HEK293 (cell line): ENCODE data around the gene SCG3.

Experiments
- ATF2 ChIP-seq: fragments of 450-650 bp; formaldehyde crosslinking; IDR thresholded peaks from 2 replicates; pipeline ENCODE4 v1.5.1; 2016; ENCODE audit warnings: missing biosample characterization, missing genetic modification characterization, low read depth
- BCL11A ChIP-seq: fragments of 450-650 bp; formaldehyde crosslinking; IDR thresholded peaks from 2 replicates; pipeline ENCODE4 v1.5.1; 2016; ENCODE audit warnings: low read depth, missing biosample characterization, missing genetic modification characterization
- PBX3 ChIP-seq: sonication (generic); formaldehyde crosslinking; IDR thresholded peaks from 2 replicates; pipeline ENCODE4 v1.8.1; 2022; ENCODE audit warnings: mild to moderate bottlenecking, moderate library complexity, missing genetic modification reagents
- PRDM1 ChIP-seq: fragments of 450-650 bp; formaldehyde crosslinking; IDR thresholded peaks from 2 replicates; pipeline ENCODE4; 2016; ENCODE audit warnings: missing biosample characterization, missing genetic modification characterization
- ZBTB44 ChIP-seq: fragments of 450-650 bp; IDR thresholded peaks from 2 replicates; pipeline ENCODE4 v1.5.1; 2018; ENCODE audit warnings: missing biosample characterization, mild to moderate bottlenecking, missing genetic modification characterization
- ZFP37 ChIP-seq: fragments of 450-650 bp; formaldehyde crosslinking; IDR thresholded peaks from 2 replicates; pipeline ENCODE4 v1.5.1; 2016; ENCODE audit warnings: missing biosample characterization, missing genetic modification characterization
- ZFP41 ChIP-seq: fragments of 450-650 bp; formaldehyde crosslinking; IDR thresholded peaks from 2 replicates; pipeline ENCODE4 v1.5.1; 2016; ENCODE audit warnings: missing biosample characterization, missing genetic modification characterization, borderline replicate concordance
- ZNF140 ChIP-seq: fragments of 450-650 bp; formaldehyde crosslinking; IDR thresholded peaks from 2 replicates; pipeline ENCODE4 v1.5.1; 2016; ENCODE audit warnings: missing biosample characterization, missing genetic modification characterization
- ZNF184 ChIP-seq: fragments of 450-650 bp; IDR thresholded peaks from 2 replicates; pipeline ENCODE4 v1.5.1; 2018; ENCODE audit warnings: missing biosample characterization, mild to moderate bottlenecking, missing genetic modification characterization
- ZNF544 ChIP-seq: fragments of 450-650 bp; formaldehyde crosslinking; IDR thresholded peaks from 2 replicates; pipeline ENCODE4 v1.5.0; 2017; ENCODE audit warnings: missing biosample characterization, missing genetic modification characterization
- ZNF580 ChIP-seq: fragments of 450-650 bp; formaldehyde crosslinking; IDR thresholded peaks from 2 replicates; pipeline ENCODE4 v1.5.1; 2016; ENCODE audit warnings: missing biosample characterization, missing genetic modification characterization
- ZNF660 ChIP-seq: fragments of 450-650 bp; IDR thresholded peaks from 2 replicates; pipeline ENCODE4 v1.5.1; 2018; ENCODE audit warnings: missing biosample characterization, mild to moderate bottlenecking, missing genetic modification characterization
- TF ChIP-seq, protein P1 (sequence below): fragments of 450-650 bp; formaldehyde crosslinking; IDR thresholded peaks from 2 replicates; pipeline ENCODE4 v1.5.1; 2016; ENCODE audit warnings: missing biosample characterization, missing genetic modification characterization

- no peak for TF ChIP-seq BCL11A (tag by site-specific recombination)
- no peak for TF ChIP-seq ZFP37
- TF ChIP-seq ATF2 (tag by site-specific recombination) = no peak
- no peak for TF ChIP-seq ZNF660 (tag by site-specific recombination)
- no peak for TF ChIP-seq ZNF580 (tag by site-specific recombination)
- TF ChIP-seq PBX3 (CRISPR knock-in tag) = no peak
- no peak for TF ChIP-seq ZFP41 (tag by site-specific recombination)
- no peak for TF ChIP-seq ZBTB44 (tag by site-specific recombination)
- TF ChIP-seq, protein P1, sequence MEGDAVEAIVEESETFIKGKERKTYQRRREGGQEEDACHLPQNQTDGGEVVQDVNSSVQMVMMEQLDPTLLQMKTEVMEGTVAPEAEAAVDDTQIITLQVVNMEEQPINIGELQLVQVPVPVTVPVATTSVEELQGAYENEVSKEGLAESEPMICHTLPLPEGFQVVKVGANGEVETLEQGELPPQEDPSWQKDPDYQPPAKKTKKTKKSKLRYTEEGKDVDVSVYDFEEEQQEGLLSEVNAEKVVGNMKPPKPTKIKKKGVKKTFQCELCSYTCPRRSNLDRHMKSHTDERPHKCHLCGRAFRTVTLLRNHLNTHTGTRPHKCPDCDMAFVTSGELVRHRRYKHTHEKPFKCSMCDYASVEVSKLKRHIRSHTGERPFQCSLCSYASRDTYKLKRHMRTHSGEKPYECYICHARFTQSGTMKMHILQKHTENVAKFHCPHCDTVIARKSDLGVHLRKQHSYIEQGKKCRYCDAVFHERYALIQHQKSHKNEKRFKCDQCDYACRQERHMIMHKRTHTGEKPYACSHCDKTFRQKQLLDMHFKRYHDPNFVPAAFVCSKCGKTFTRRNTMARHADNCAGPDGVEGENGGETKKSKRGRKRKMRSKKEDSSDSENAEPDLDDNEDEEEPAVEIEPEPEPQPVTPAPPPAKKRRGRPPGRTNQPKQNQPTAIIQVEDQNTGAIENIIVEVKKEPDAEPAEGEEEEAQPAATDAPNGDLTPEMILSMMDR = no peak
- TF ChIP-seq ZNF184 (tag by site-specific recombination) = no peak
- no peak for TF ChIP-seq ZNF140 (tag by site-specific recombination)
- no peak for TF ChIP-seq ZNF544 (tag by site-specific recombination)
- TF ChIP-seq PRDM1 (tag by site-specific recombination) = no peak
These were observed 11.9 kb upstream of the SCG3 start for GRCh38 chr15:51669381-51669780.
